ENCODE data around the gene ANGEL2.
"Not testable (repeated sequence)": the region's sequence is repeated elsewhere in the genome, so short reads cannot be mapped to it uniquely, and the experiment has no call there.

ANGEL2 gene

GRCh38 chr1:213015099-213016050 is at the start of gene ANGEL2:
TSS of gene ANGEL2 (minus strand) at chr1:213015867. CDS start at chr1:213015671, 196 bp downstream.
- peak; percentile 91 for DNase-seq (ENCODE audit: low read depth)

- no peak for DNase-seq (ENCODE audit: low read depth)
Observed at GRCh38 chr1:213061263-213061662, 45.6 kb upstream of the ANGEL2 start.

- DNase-seq (ENCODE audit: low read depth): no peak
Observed at GRCh38 chr1:213060836-213061235, 45.2 kb upstream of the ANGEL2 start.

GRCh38 chr1:213057264-213058059 is 41.8 kb upstream of the ANGEL2 start:
- DNase-seq (ENCODE audit: low read depth): no peak

GRCh38 chr1:213055767-213056166 is 40.1 kb upstream of the ANGEL2 start:
- DNase-seq (ENCODE audit: low read depth): no peak

- DNase-seq (ENCODE audit: low read depth): no peak
Observed at GRCh38 chr1:213054733-213055591, 39.3 kb upstream of the ANGEL2 start.

- no peak for DNase-seq (ENCODE audit: low read depth)
Observed at GRCh38 chr1:213054142-213054541, 38.5 kb upstream of the ANGEL2 start.

GRCh38 chr1:213053455-213053854 is 37.8 kb upstream of the ANGEL2 start:
- no peak for DNase-seq (ENCODE audit: low read depth)

- DNase-seq (ENCODE audit: low read depth): no peak
Observed at GRCh38 chr1:213051881-213052202, 36.2 kb upstream of the ANGEL2 start.

GRCh38 chr1:213051127-213051880 is 35.6 kb upstream of the ANGEL2 start, which contains the start of gene RPS6KC1:
TSS of gene RPS6KC1 (plus strand) at chr1:213051241. CDS start at chr1:213051405, 164 bp downstream.
- peak; percentile 74 for DNase-seq (ENCODE audit: low read depth)

GRCh38 chr1:213050745-213051126 is 35.1 kb upstream of the ANGEL2 start:
- DNase-seq (ENCODE audit: low read depth): no peak

GRCh38 chr1:213049232-213049631 is 33.6 kb upstream of the ANGEL2 start:
- no peak for DNase-seq (ENCODE audit: low read depth)

GRCh38 chr1:213045321-213046226 is 29.9 kb upstream of the ANGEL2 start:
- not testable (repeated sequence) for DNase-seq (ENCODE audit: low read depth)

GRCh38 chr1:213041443-213041842 is 25.8 kb upstream of the ANGEL2 start:
- no peak for DNase-seq (ENCODE audit: low read depth)

GRCh38 chr1:213035573-213035972 is 19.9 kb upstream of the ANGEL2 start:
- no peak for DNase-seq (ENCODE audit: low read depth)

GRCh38 chr1:213034713-213035112 is 19.0 kb upstream of the ANGEL2 start:
- DNase-seq (ENCODE audit: low read depth): no peak

- no peak for DNase-seq (ENCODE audit: low read depth)
Observed at GRCh38 chr1:213032651-213033050, 17.0 kb upstream of the ANGEL2 start.

- DNase-seq (ENCODE audit: low read depth): not testable (repeated sequence)
Observed at GRCh38 chr1:213027024-213027423, 11.4 kb upstream of the ANGEL2 start.

GRCh38 chr1:213020016-213020415 is 4.3 kb upstream of the ANGEL2 start:
- DNase-seq (ENCODE audit: low read depth): no peak

- no peak for DNase-seq (ENCODE audit: low read depth)
Observed at GRCh38 chr1:213019450-213019849, 3.8 kb upstream of the ANGEL2 start.

Data from stimulated activated CD8-positive, alpha-beta memory T cell treated with anti-CD3 and anti-CD28 coated beads, Interleukin-12 subunit alpha, Interleukin-12 subunit beta, amount 100 ng/mL, for 1 hour (primary cell).